Subcutaneous abdominal adipose tissue (tissue), 5 donors: ENCODE results near the gene GRB10.

Experiments used
- H3K27ac ChIP-seq: one replicate; pipeline ENCODE4 v1.7.0; 2013; ENCODE audit warnings: low read depth, mild to moderate bottlenecking, inconsistent platforms, low read length, moderate library complexity
- H3K27me3 ChIP-seq, 5 donors: one replicate each; pipeline ENCODE4 v1.7.0; 2013; ENCODE audit warnings: low read length in 5 of 5, inconsistent platforms in 1 of 5; ENCODE audit not compliant: control insufficient read depth in 5 of 5, insufficient read depth in 4 of 5
- H3K36me3 ChIP-seq, 5 donors: one replicate each; pipeline ENCODE4 v1.7.0; 2013; ENCODE audit warnings: low read length in 5 of 5; ENCODE audit not compliant: control insufficient read depth in 5 of 5, insufficient read depth in 5 of 5
- H3K4me1 ChIP-seq, 5 donors: one replicate each; pipeline ENCODE4 v1.7.0; 2013; ENCODE audit warnings: low read length in 5 of 5, mild to moderate bottlenecking in 3 of 5, moderate library complexity in 1 of 5; ENCODE audit not compliant: control insufficient read depth in 5 of 5, insufficient read depth in 5 of 5
- H3K4me3 ChIP-seq, 5 donors: one replicate each; pipeline ENCODE4 v1.7.0; 2013; ENCODE audit warnings: low read length in 5 of 5, low read depth in 1 of 5
- H3K9ac ChIP-seq, 5 donors: one replicate each; pipeline ENCODE4 v1.7.0; 2013; ENCODE audit warnings: low read length in 5 of 5, mild to moderate bottlenecking in 4 of 5, moderate library complexity in 3 of 5
- H3K9me3 ChIP-seq, 5 donors: one replicate each; pipeline ENCODE4 v1.7.0; 2013; ENCODE audit warnings: low read length in 5 of 5; ENCODE audit not compliant: control insufficient read depth in 5 of 5
- donor health status: healthy.
- donor health status: healthy.
- donor health status: healthy.
- donor health status: healthy.
- donor health status: healthy.

Gene GRB10

GRCh38 chr7:50662996-50663395 lies 119.7 kb downstream of the GRB10 start:
- H3K27ac ChIP-seq = no peak overlapping the region
- H3K36me3 ChIP-seq = peaks cover 0 to 21% (median 15%) of the 10 kb centered on the region in 5 donors
- H3K9me3 ChIP-seq = no peaks in the 10 kb centered on the region
- H3K27me3 ChIP-seq = no peaks in the 10 kb centered on the region
- no peak overlapping the region for H3K4me3 ChIP-seq
- no peak overlapping the region for H3K9ac ChIP-seq
- H3K4me1 ChIP-seq = peaks cover 14 to 60% (median 30%) of the 10 kb centered on the region in 5 donors

GRCh38 chr7:50662041-50662694 lies 120.5 kb downstream of the GRB10 start:
- Histone ChIP-seq H3K9ac (no peak overlapping the region), H3K4me1 (peaks cover 10 to 60% (median 30%) of the 10 kb centered on the region in 5 donors), H3K4me3 (no peak overlapping the region), H3K27ac (no peak overlapping the region), H3K9me3 (no peaks in the 10 kb centered on the region), H3K27me3 (no peaks in the 10 kb centered on the region), H3K36me3 (peaks cover 0 to 21% (median 15%) of the 10 kb centered on the region in 5 donors)

DNA sequence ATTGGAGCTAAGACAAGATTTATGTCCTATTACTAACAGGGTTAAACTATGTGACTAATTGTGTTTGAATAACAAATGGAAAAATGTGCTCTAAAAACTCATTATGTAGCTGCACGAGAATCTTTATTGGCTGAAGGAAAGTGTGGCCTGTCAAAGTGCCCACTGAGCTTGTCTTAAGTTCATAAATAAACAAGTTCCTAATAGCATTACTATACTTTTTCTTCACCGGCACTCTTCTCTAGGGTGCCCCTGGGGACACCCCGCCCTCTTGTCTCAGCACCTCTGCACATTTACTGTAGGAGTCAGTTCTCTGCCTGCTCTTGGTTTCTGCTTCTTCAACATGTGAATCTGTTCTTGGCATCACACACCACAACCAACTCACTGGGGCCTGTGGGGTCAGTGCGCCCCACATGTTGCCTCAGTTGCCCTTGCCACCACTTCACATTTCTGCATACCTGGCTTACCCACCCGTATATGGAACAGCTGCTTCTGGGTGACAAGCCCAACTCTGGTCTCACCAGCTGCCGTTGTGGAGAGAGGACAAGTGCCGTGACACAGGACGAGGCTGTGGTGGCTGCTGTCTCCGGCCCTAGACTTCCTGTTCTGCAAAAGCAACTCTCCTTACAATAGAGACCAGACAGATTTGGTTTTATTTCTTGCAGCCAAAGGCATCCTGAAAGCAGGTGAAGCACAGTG lies 121.2 kb downstream of the GRB10 start:
- H3K27ac ChIP-seq = no peak overlapping the region

GRCh38 chr7:50660830-50661175 lies 121.9 kb downstream of the GRB10 start:
- peaks cover 0 to 21% (median 15%) of the 10 kb centered on the region in 5 donors for H3K36me3 ChIP-seq
- H3K27me3 ChIP-seq = no peaks in the 10 kb centered on the region
- peaks cover 11 to 60% (median 24%) of the 10 kb centered on the region in 5 donors for H3K4me1 ChIP-seq
- no peak overlapping the region for H3K9ac ChIP-seq
- H3K27ac ChIP-seq = no peak overlapping the region
- no peaks in the 10 kb centered on the region for H3K9me3 ChIP-seq
- no peak overlapping the region for H3K4me3 ChIP-seq

More for the DNA sequence above, 121.2 kb downstream of the GRB10 start:
- peaks cover 0 to 21% (median 15%) of the 10 kb centered on the region in 5 donors for H3K36me3 ChIP-seq
- H3K9ac ChIP-seq = no peak overlapping the region
- peaks cover 11 to 63% (median 31%) of the 10 kb centered on the region in 5 donors for H3K4me1 ChIP-seq
- no peaks in the 10 kb centered on the region for H3K9me3 ChIP-seq
- H3K27me3 ChIP-seq = no peaks in the 10 kb centered on the region
- H3K4me3 ChIP-seq = no peak overlapping the region

DNA sequence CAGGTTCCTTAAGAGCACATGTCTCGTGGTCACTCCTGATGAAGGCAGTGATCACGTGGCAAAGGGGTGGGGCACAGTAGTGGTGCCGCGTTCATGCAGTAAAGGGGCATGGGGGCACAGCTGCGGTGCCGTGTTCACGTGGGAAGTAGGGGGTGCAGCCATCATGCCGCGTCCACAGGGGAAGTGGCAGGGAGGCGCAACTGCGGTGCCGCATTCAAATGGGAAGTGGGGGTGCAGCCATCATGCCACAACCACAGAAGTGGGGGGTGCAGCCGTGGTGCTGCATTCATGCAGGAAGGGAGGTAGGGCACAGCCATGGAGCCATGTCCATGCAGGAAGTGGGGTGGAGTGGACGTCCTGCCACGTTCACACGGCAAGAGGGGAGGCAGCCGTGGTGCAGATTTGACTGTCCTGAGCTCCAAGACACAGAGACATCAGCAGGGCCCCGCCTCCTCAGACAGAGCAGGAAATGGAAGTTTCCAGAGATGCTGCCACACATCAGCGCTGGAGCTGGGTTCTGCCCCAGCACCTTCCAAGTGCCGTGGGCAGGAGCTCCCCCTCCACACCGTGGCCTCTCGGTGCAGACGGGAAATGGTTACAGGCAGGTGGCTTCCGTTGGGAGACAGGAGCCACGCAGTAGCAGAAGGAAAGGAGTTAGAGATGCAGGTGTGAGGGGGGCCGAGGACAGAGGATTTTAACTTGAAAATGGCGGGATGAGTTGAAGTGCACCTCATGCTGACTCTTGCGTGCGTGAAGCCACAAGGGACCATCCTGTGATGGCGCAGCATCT lies 122.5 kb downstream of the GRB10 start:
- Histone ChIP-seq H3K27ac (no peak overlapping the region), H3K36me3 (peaks cover 0 to 21% (median 15%) of the 10 kb centered on the region in 5 donors), H3K9ac (no peak overlapping the region), H3K4me3 (peak overlapping the region in 1 of 5 donors; percentile 39), H3K27me3 (no peaks in the 10 kb centered on the region), H3K9me3 (no peaks in the 10 kb centered on the region), H3K4me1 (peaks cover 11 to 55% (median 19%) of the 10 kb centered on the region in 5 donors)

- Histone ChIP-seq H3K4me3 (no peak overlapping the region), H3K9me3 (no peaks in the 10 kb centered on the region), H3K27ac (no peak overlapping the region), H3K4me1 (peaks cover 11 to 51% (median 19%) of the 10 kb centered on the region in 5 donors), H3K27me3 (no peaks in the 10 kb centered on the region), H3K36me3 (peaks cover 0 to 23% (median 15%) of the 10 kb centered on the region in 5 donors), H3K9ac (no peak overlapping the region)
These were observed 123.2 kb downstream of the GRB10 start for GRCh38 chr7:50659329-50659965.

DNA sequence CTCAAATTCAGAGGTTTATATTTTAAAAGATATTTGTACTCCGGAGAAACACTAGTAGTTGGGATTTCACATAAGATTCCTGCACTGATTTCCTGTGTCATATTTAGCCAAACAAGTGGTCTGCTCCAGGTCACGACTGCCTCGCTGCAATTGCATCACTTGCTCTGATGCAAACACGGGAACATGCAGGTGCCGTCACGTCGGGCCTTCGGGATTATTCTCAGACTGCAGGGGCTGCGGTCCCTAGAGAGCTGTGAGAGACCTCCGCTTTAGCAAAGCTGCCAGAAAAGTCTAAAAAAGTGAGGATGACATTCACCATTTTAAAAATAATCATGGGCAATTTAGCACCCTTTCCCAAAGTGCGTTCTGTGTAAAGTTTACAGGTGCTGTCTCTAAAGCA lies 124.0 kb downstream of the GRB10 start:
- Histone ChIP-seq H3K4me3 (no peak overlapping the region), H3K4me1 (peaks cover 14 to 52% (median 26%) of the 10 kb centered on the region in 5 donors), H3K27ac (no peak overlapping the region), H3K27me3 (no peaks in the 10 kb centered on the region), H3K9ac (no peak overlapping the region), H3K36me3 (peaks cover 0 to 18% (median 15%) of the 10 kb centered on the region in 5 donors), H3K9me3 (no peaks in the 10 kb centered on the region)

- H3K4me3 ChIP-seq = peak overlapping the region in 1 of 5 donors; percentile 15
- H3K4me1 ChIP-seq = peaks cover 14 to 55% (median 34%) of the 10 kb centered on the region in 5 donors
- H3K9me3 ChIP-seq = no peaks in the 10 kb centered on the region
- H3K27ac ChIP-seq = peak overlapping the region; percentile 39
- no peaks in the 10 kb centered on the region for H3K27me3 ChIP-seq
- H3K9ac ChIP-seq = peak overlapping the region in 1 of 5 donors; percentile 61
- peaks cover 0 to 14% (median 12%) of the 10 kb centered on the region in 5 donors for H3K36me3 ChIP-seq
These were observed 124.8 kb downstream of the GRB10 start for GRCh38 chr7:50657912-50658311.

GRCh38 chr7:50657341-50657873 lies 125.3 kb downstream of the GRB10 start:
- H3K36me3 ChIP-seq = peaks cover 0 to 14% (median 12%) of the 10 kb centered on the region in 5 donors
- H3K27me3 ChIP-seq = no peaks in the 10 kb centered on the region
- no peak overlapping the region for H3K4me3 ChIP-seq
- peak overlapping the region in 1 of 5 donors; percentile 61 for H3K9ac ChIP-seq
- H3K27ac ChIP-seq = peak overlapping the region; percentile 39
- H3K9me3 ChIP-seq = no peaks in the 10 kb centered on the region
- H3K4me1 ChIP-seq = peaks cover 14 to 52% (median 36%) of the 10 kb centered on the region in 5 donors
